Measurements from ENCODE around the gene MYBBP1A.

Gene MYBBP1A

GRCh38 chr17:4506175-4506813 lies 48.9 kb downstream of the MYBBP1A start:
- TF ChIP-seq TCF12 (IDR thresholded peaks at IDR 0.05; ENCODE audit: low read depth) (no peak), USF1 (IDR thresholded peaks at IDR 0.05) (no peak), REST (IDR thresholded peaks at IDR 0.05; ENCODE audit: low read depth) (no peak), RAD21 (IDR thresholded peaks at IDR 0.05; ENCODE audit: low read depth) (no peak), YY1 (IDR thresholded peaks at IDR 0.05; ENCODE audit: low read depth) (no peak), CEBPB (IDR thresholded peaks at IDR 0.05) (no peak), TEAD4 (IDR thresholded peaks at IDR 0.05) (no peak), CREB1 (IDR thresholded peaks at IDR 0.05; ENCODE audit: low read depth) (no peak)

- TF ChIP-seq EP300 (IDR thresholded peaks at IDR 0.05; ENCODE audit: borderline replicate concordance) = no peak
Observed at GRCh38 chr17:4505187-4505586, 50.0 kb downstream of the MYBBP1A start.

GRCh38 chr17:4504188-4504587 lies 51.0 kb downstream of the MYBBP1A start:
- TF ChIP-seq ZBTB7A (IDR thresholded peaks at IDR 0.05; ENCODE audit: low read depth) (no peak), RAD21 (IDR thresholded peaks at IDR 0.05; ENCODE audit: low read depth) (no peak), YY1 (IDR thresholded peaks at IDR 0.05; ENCODE audit: low read depth) (no peak), REST (IDR thresholded peaks at IDR 0.05; ENCODE audit: low read depth) (no peak)

- TF ChIP-seq TAF1 (IDR thresholded peaks at IDR 0.05; ENCODE audit: low read depth) (no peak), TCF12 (IDR thresholded peaks at IDR 0.05; ENCODE audit: low read depth) (no peak), ZBTB7A (IDR thresholded peaks at IDR 0.05; ENCODE audit: low read depth) (no peak), USF1 (IDR thresholded peaks at IDR 0.05) (no peak), MAX (IDR thresholded peaks at IDR 0.05) (no peak), NFIC (IDR thresholded peaks at IDR 0.05) (no peak), EP300 (IDR thresholded peaks at IDR 0.05; ENCODE audit: borderline replicate concordance) (no peak), CREB1 (IDR thresholded peaks at IDR 0.05; ENCODE audit: low read depth) (no peak), EGR1 (IDR thresholded peaks at IDR 0.05) (no peak), RAD21 (IDR thresholded peaks at IDR 0.05; ENCODE audit: low read depth) (no peak), TEAD4 (IDR thresholded peaks at IDR 0.05) (no peak)
Observed at GRCh38 chr17:4503283-4504025, 51.7 kb downstream of the MYBBP1A start.

GRCh38 chr17:4502466-4503154 lies 52.6 kb downstream of the MYBBP1A start:
- TF ChIP-seq FOXM1 (IDR thresholded peaks at IDR 0.05; ENCODE audit: borderline replicate concordance, low read depth) (no peak), EP300 (IDR thresholded peaks at IDR 0.05; ENCODE audit: borderline replicate concordance) (no peak), USF1 (IDR thresholded peaks at IDR 0.05) (no peak), TEAD4 (IDR thresholded peaks at IDR 0.05) (no peak), EGR1 (IDR thresholded peaks at IDR 0.05) (no peak), ZBTB7A (IDR thresholded peaks at IDR 0.05; ENCODE audit: low read depth) (no peak), REST (IDR thresholded peaks at IDR 0.05; ENCODE audit: low read depth) (no peak), CEBPB (IDR thresholded peaks at IDR 0.05) (no peak), YY1 (IDR thresholded peaks at IDR 0.05; ENCODE audit: low read depth) (no peak), NFIC (IDR thresholded peaks at IDR 0.05) (no peak), TAF1 (IDR thresholded peaks at IDR 0.05; ENCODE audit: low read depth) (no peak), RAD21 (IDR thresholded peaks at IDR 0.05; ENCODE audit: low read depth) (no peak), TCF12 (IDR thresholded peaks at IDR 0.05; ENCODE audit: low read depth) (no peak), MAX (IDR thresholded peaks at IDR 0.05) (no peak), CREB1 (IDR thresholded peaks at IDR 0.05; ENCODE audit: low read depth) (no peak)

All from Ishikawa (cell line).